ENCODE results near the gene DDX1.
"Not testable (repeated sequence)": the region's sequence is repeated elsewhere in the genome, so short reads cannot be mapped to it uniquely, and the experiment has no call there.

- TF ChIP-seq CTCF, POLR2AphosphoS5, POLR2A (IDR thresholded peaks at IDR 0.05): not testable (repeated sequence)
Observed at GRCh38 chr2:15680132-15680531, 88.5 kb downstream of the DDX1 start.
